ENCODE results near the gene MYBPH. TPM values are rescaled to one million over a fixed set of nuclear protein-coding genes. Genes with fewer than 3 reads are reported as not detected.
A peak's percentile ranks its signal among the peaks of the same experiment; 100 is the strongest.

The MYBPH gene
- total RNA-seq, 1 donor from 2014 or later = not detected

GRCh38 chr1:203148579-203148978 lies 27.0 kb downstream of the MYBPH start:
- DNase-seq (ENCODE audit: low spot score) = no peak

GRCh38 chr1:203148127-203148526 lies 27.5 kb downstream of the MYBPH start:
- no peak for DNase-seq (ENCODE audit: low spot score)

GRCh38 chr1:203147376-203147775 lies 28.2 kb downstream of the MYBPH start:
- no peak for DNase-seq (ENCODE audit: low spot score)

- DNase-seq (ENCODE audit: low spot score) = no peak
Observed at GRCh38 chr1:203146537-203146936, 29.1 kb downstream of the MYBPH start.

- DNase-seq (ENCODE audit: low spot score) = no peak
Observed at GRCh38 chr1:203146042-203146369, 29.6 kb downstream of the MYBPH start.

- no peak for DNase-seq (ENCODE audit: low spot score)
Observed at GRCh38 chr1:203145321-203146041, 30.1 kb downstream of the MYBPH start.

- DNase-seq (ENCODE audit: low spot score) = no peak
Observed at GRCh38 chr1:203144661-203145060, 31.0 kb downstream of the MYBPH start.

GRCh38 chr1:203143641-203144040 lies 32.0 kb downstream of the MYBPH start:
- DNase-seq (ENCODE audit: low spot score) = no peak

GRCh38 chr1:203142684-203143408 lies 32.8 kb downstream of the MYBPH start:
- no peak for DNase-seq (ENCODE audit: low spot score)

GRCh38 chr1:203142124-203142523 lies 33.5 kb downstream of the MYBPH start:
- no peak for DNase-seq (ENCODE audit: low spot score)

- DNase-seq (ENCODE audit: low spot score) = no peak
Observed at GRCh38 chr1:203140743-203141520, 34.7 kb downstream of the MYBPH start.

- no peak for DNase-seq (ENCODE audit: low spot score)
Observed at GRCh38 chr1:203139976-203140475, 35.6 kb downstream of the MYBPH start.

GRCh38 chr1:203138066-203138465 lies 37.6 kb downstream of the MYBPH start:
- DNase-seq (ENCODE audit: low spot score) = no peak

- DNase-seq (ENCODE audit: low spot score) = no peak
Observed at GRCh38 chr1:203137324-203137723, 38.3 kb downstream of the MYBPH start.

GRCh38 chr1:203136409-203137042 lies 39.1 kb downstream of the MYBPH start:
- DNase-seq (ENCODE audit: low spot score) = no peak

GRCh38 chr1:203135636-203136305 lies 39.9 kb downstream of the MYBPH start:
- no peak for DNase-seq (ENCODE audit: low spot score)

- DNase-seq (ENCODE audit: low spot score) = peak; percentile 89
Observed at GRCh38 chr1:203133970-203134725, 41.5 kb downstream of the MYBPH start.

- DNase-seq (ENCODE audit: low spot score) = no peak
Observed at GRCh38 chr1:203131548-203132200, 44.0 kb downstream of the MYBPH start.

- DNase-seq (ENCODE audit: low spot score) = no peak
Observed at GRCh38 chr1:203130358-203130985, 45.2 kb downstream of the MYBPH start.
